ENCODE data around the gene DNAJB9.

Gene DNAJB9

GRCh38 chr7:108586274-108586710 is 16.6 kb downstream of the DNAJB9 start:
- Histone ChIP-seq H2BK15ac (ENCODE audit: low read depth, poor library complexity, severe bottlenecking) (no peak overlapping the region), H4K91ac (ENCODE audit: low read length) (no peak overlapping the region), H3K79me1 (replicated peaks; ENCODE audit: low read length, poor library complexity, severe bottlenecking) (no peaks in the 10 kb centered on the region), H3K9me3 (ENCODE audit: control insufficient read depth, low read length) (no peaks in the 10 kb centered on the region), H3K18ac (ENCODE audit: low read depth in 1 of 2, low read length in 2 of 2) (no peak overlapping the region), H2AFZ (ENCODE audit: low read depth, low read length) (no peak overlapping the region), H2BK12ac (ENCODE audit: low read length in 2 of 2) (no peak overlapping the region), H3K9ac (ENCODE audit: low read length) (no peak overlapping the region), H3K27ac (ENCODE audit: low read length, poor library complexity, severe bottlenecking) (no peak overlapping the region), H3K14ac (ENCODE audit: low read length in 2 of 2) (no peak overlapping the region), H3K4me1 (ENCODE audit: control insufficient read depth, insufficient read depth, low read depth, low read length) (peaks cover 4% of the 10 kb centered on the region), H2BK120ac (ENCODE audit: low read depth, low read length) (no peak overlapping the region), H3K36me3 (ENCODE audit: control insufficient read depth in 1 of 2, insufficient read depth in 2 of 2, low read depth in 1 of 2, low read length in 2 of 2) (no peaks in the 10 kb centered on the region), H2AK5ac (ENCODE audit: low read length, severe bottlenecking) (no peak overlapping the region), H3K4me2 (ENCODE audit: low read length, poor library complexity, severe bottlenecking) (no peak overlapping the region), H3K4me3 (ENCODE audit: insufficient read depth in 1 of 2, low read depth in 1 of 2, low read length in 2 of 2) (no peak overlapping the region), H3K27me3 (ENCODE audit: control insufficient read depth in 1 of 2, insufficient read depth in 1 of 2, low read length in 2 of 2) (peaks cover 0 to 9% of the 10 kb centered on the region in 2 experiments), H2BK5ac (ENCODE audit: low read depth, low read length, poor library complexity, severe bottlenecking) (no peak overlapping the region), H3K4ac (ENCODE audit: low read depth in 1 of 2, low read length in 2 of 2) (no peak overlapping the region), H3K23ac (ENCODE audit: low read length in 2 of 2) (no peak overlapping the region), H4K8ac (ENCODE audit: low read length) (no peak overlapping the region)
- WGBS, result 81% methylated on average over 2 of the region's 3 CpGs
- DNase-seq, result no peak

- Histone ChIP-seq H3K36me3 (ENCODE audit: control insufficient read depth in 1 of 2, insufficient read depth in 2 of 2, low read depth in 1 of 2, low read length in 2 of 2) (no peaks in the 10 kb centered on the region), H3K4ac (ENCODE audit: low read depth in 1 of 2, low read length in 2 of 2) (no peak overlapping the region), H2BK5ac (ENCODE audit: low read depth, low read length, poor library complexity, severe bottlenecking) (no peak overlapping the region), H3K23ac (ENCODE audit: low read length in 2 of 2) (no peak overlapping the region), H3K27me3 (ENCODE audit: control insufficient read depth in 1 of 2, insufficient read depth in 1 of 2, low read length in 2 of 2) (peaks cover 0 to 9% of the 10 kb centered on the region in 2 experiments), H2AFZ (ENCODE audit: low read depth, low read length) (no peak overlapping the region), H2BK120ac (ENCODE audit: low read depth, low read length) (no peak overlapping the region), H3K18ac (ENCODE audit: low read depth in 1 of 2, low read length in 2 of 2) (no peak overlapping the region), H3K79me1 (replicated peaks; ENCODE audit: low read length, poor library complexity, severe bottlenecking) (no peaks in the 10 kb centered on the region), H2BK12ac (ENCODE audit: low read length in 2 of 2) (no peak overlapping the region), H3K27ac (ENCODE audit: low read length, poor library complexity, severe bottlenecking) (peak overlapping the region; percentile 92), H4K91ac (ENCODE audit: low read length) (no peak overlapping the region), H3K9me3 (ENCODE audit: control insufficient read depth, low read length) (no peaks in the 10 kb centered on the region), H3K4me3 (ENCODE audit: insufficient read depth in 1 of 2, low read depth in 1 of 2, low read length in 2 of 2) (no peak overlapping the region), H3K4me1 (ENCODE audit: control insufficient read depth, insufficient read depth, low read depth, low read length) (peaks cover 4% of the 10 kb centered on the region), H2AK5ac (ENCODE audit: low read length, severe bottlenecking) (no peak overlapping the region), H2BK15ac (ENCODE audit: low read depth, poor library complexity, severe bottlenecking) (no peak overlapping the region), H3K9ac (ENCODE audit: low read length) (no peak overlapping the region), H3K14ac (ENCODE audit: low read length in 2 of 2) (no peak overlapping the region), H3K4me2 (ENCODE audit: low read length, poor library complexity, severe bottlenecking) (no peak overlapping the region), H4K8ac (ENCODE audit: low read length) (no peak overlapping the region)
- DNase-seq, result no peak
Measured at GRCh38 chr7:108589199-108589598, 19.5 kb downstream of the DNAJB9 start.

- Histone ChIP-seq H3K4me3 (ENCODE audit: insufficient read depth in 1 of 2, low read depth in 1 of 2, low read length in 2 of 2) (no peak overlapping the region), H2BK5ac (ENCODE audit: low read depth, low read length, poor library complexity, severe bottlenecking) (peak overlapping the region; percentile 62), H4K8ac (ENCODE audit: low read length) (no peak overlapping the region), H3K18ac (ENCODE audit: low read depth in 1 of 2, low read length in 2 of 2) (no peak overlapping the region), H3K27ac (ENCODE audit: low read length, poor library complexity, severe bottlenecking) (peak overlapping the region; percentile 92), H3K79me1 (replicated peaks; ENCODE audit: low read length, poor library complexity, severe bottlenecking) (no peaks in the 10 kb centered on the region), H4K91ac (ENCODE audit: low read length) (no peak overlapping the region), H3K36me3 (ENCODE audit: control insufficient read depth in 1 of 2, insufficient read depth in 2 of 2, low read depth in 1 of 2, low read length in 2 of 2) (no peaks in the 10 kb centered on the region), H3K23ac (ENCODE audit: low read length in 2 of 2) (no peak overlapping the region), H3K14ac (ENCODE audit: low read length in 2 of 2) (no peak overlapping the region), H3K27me3 (ENCODE audit: control insufficient read depth in 1 of 2, insufficient read depth in 1 of 2, low read length in 2 of 2) (peaks cover 0 to 9% of the 10 kb centered on the region in 2 experiments), H3K4me1 (ENCODE audit: control insufficient read depth, insufficient read depth, low read depth, low read length) (peaks cover 4% of the 10 kb centered on the region), H2BK120ac (ENCODE audit: low read depth, low read length) (no peak overlapping the region), H2AK5ac (ENCODE audit: low read length, severe bottlenecking) (no peak overlapping the region), H3K9ac (ENCODE audit: low read length) (no peak overlapping the region), H3K9me3 (ENCODE audit: control insufficient read depth, low read length) (no peaks in the 10 kb centered on the region), H3K4me2 (ENCODE audit: low read length, poor library complexity, severe bottlenecking) (peak overlapping the region; percentile 23), H3K4ac (ENCODE audit: low read depth in 1 of 2, low read length in 2 of 2) (no peak overlapping the region), H2BK15ac (ENCODE audit: low read depth, poor library complexity, severe bottlenecking) (no peak overlapping the region), H2BK12ac (ENCODE audit: low read length in 2 of 2) (no peak overlapping the region), H2AFZ (ENCODE audit: low read depth, low read length) (no peak overlapping the region)
- DNase-seq, result no peak
- 47% methylated on average over 1 of the region's 1 CpG for WGBS
Measured at GRCh38 chr7:108589874-108590273, 20.2 kb downstream of the DNAJB9 start.

GRCh38 chr7:108590606-108591005 is 20.9 kb downstream of the DNAJB9 start:
- H2BK5ac ChIP-seq (ENCODE audit: low read depth, low read length, poor library complexity, severe bottlenecking), result peak overlapping the region; percentile 2
- H2BK120ac ChIP-seq (ENCODE audit: low read depth, low read length), result no peak overlapping the region
- no peak overlapping the region for H3K27ac ChIP-seq (ENCODE audit: low read length, poor library complexity, severe bottlenecking)
- no peak overlapping the region for H2BK15ac ChIP-seq (ENCODE audit: low read depth, poor library complexity, severe bottlenecking)
- H2BK12ac ChIP-seq (ENCODE audit: low read length in 2 of 2), result no peak overlapping the region
- no peak overlapping the region for H3K23ac ChIP-seq (ENCODE audit: low read length in 2 of 2)
- H3K79me1 ChIP-seq (replicated peaks; ENCODE audit: low read length, poor library complexity, severe bottlenecking), result no peaks in the 10 kb centered on the region
- H3K4me2 ChIP-seq (ENCODE audit: low read length, poor library complexity, severe bottlenecking), result no peak overlapping the region
- WGBS, result 74% methylated on average over 2 of the region's 2 CpGs
- H3K14ac ChIP-seq (ENCODE audit: low read length in 2 of 2), result no peak overlapping the region
- H3K4ac ChIP-seq (ENCODE audit: low read depth in 1 of 2, low read length in 2 of 2), result no peak overlapping the region
- peak overlapping the region; percentile 44 for H2AK5ac ChIP-seq (ENCODE audit: low read length, severe bottlenecking)
- H2AFZ ChIP-seq (ENCODE audit: low read depth, low read length), result no peak overlapping the region
- no peak overlapping the region for H3K18ac ChIP-seq (ENCODE audit: low read depth in 1 of 2, low read length in 2 of 2)
- peaks cover 4% of the 10 kb centered on the region for H3K4me1 ChIP-seq (ENCODE audit: control insufficient read depth, insufficient read depth, low read depth, low read length)
- no peak for DNase-seq
- no peak overlapping the region for H3K9ac ChIP-seq (ENCODE audit: low read length)
- no peak overlapping the region for H4K91ac ChIP-seq (ENCODE audit: low read length)
- H3K36me3 ChIP-seq (ENCODE audit: control insufficient read depth in 1 of 2, insufficient read depth in 2 of 2, low read depth in 1 of 2, low read length in 2 of 2), result no peaks in the 10 kb centered on the region
- H3K9me3 ChIP-seq (ENCODE audit: control insufficient read depth, low read length), result no peaks in the 10 kb centered on the region
- H3K4me3 ChIP-seq (ENCODE audit: insufficient read depth in 1 of 2, low read depth in 1 of 2, low read length in 2 of 2), result no peak overlapping the region
- H3K27me3 ChIP-seq (ENCODE audit: control insufficient read depth in 1 of 2, insufficient read depth in 1 of 2, low read length in 2 of 2), result peaks cover 0 to 9% of the 10 kb centered on the region in 2 experiments
- no peak overlapping the region for H4K8ac ChIP-seq (ENCODE audit: low read length)
